CD8-positive, alpha-beta memory T cell (primary cell): Measurements from ENCODE around the gene TTC19. TPM values are rescaled to one million over a fixed set of nuclear protein-coding genes. Genes with fewer than 3 reads are reported as not detected.
"Not testable (repeated sequence)": the region's sequence is repeated elsewhere in the genome, so short reads cannot be mapped to it uniquely, and the experiment has no call there.

ENCODE experiments used
- CTCF ChIA-PET: fragments of 350-600 bp; sonication (Branson Sonifier 250); formaldehyde crosslinking; loops from one replicate; lab custom pipeline; 2021; ENCODE audit warnings: antibody characterized with exemption; lab: Charles Lee
- POLR2A ChIA-PET: fragments of 350-600 bp; sonication (Branson Sonifier 250); formaldehyde crosslinking; loops from one replicate; lab custom pipeline; 2021; ENCODE audit warnings: antibody characterized with exemption; lab: Charles Lee
- DNase-seq, 5 donors: peaks; one replicate each; pipeline versions ENCODE4 v3.0.0 to v3.0.0-alpha.2; 2020 to 2022; ENCODE audit warnings: mixed read lengths in 1 of 5
- H3K27ac ChIP-seq: one replicate; pipeline ENCODE4 v1.7.0; 2013; ENCODE audit warnings: low read depth, mild to moderate bottlenecking, low read length, moderate library complexity
- H3K27me3 ChIP-seq: 2 replicates; pipeline ENCODE4 v1.7.0; 2013; ENCODE audit warnings: low read length, mild to moderate bottlenecking; ENCODE audit not compliant: insufficient read depth, poor library complexity, severe bottlenecking
- H3K36me3 ChIP-seq: 2 replicates; pipeline ENCODE4 v1.7.0; 2013; ENCODE audit warnings: mild to moderate bottlenecking, low read length, moderate library complexity; ENCODE audit not compliant: insufficient read depth
- H3K4me1 ChIP-seq: 2 replicates; pipeline ENCODE4 v1.7.0; 2013; ENCODE audit warnings: mild to moderate bottlenecking, low read length, moderate library complexity; ENCODE audit not compliant: insufficient read depth
- H3K4me3 ChIP-seq: 2 replicates; pipeline ENCODE4 v1.7.0; 2013; ENCODE audit warnings: mild to moderate bottlenecking, low read length
- H3K9me3 ChIP-seq: 2 replicates; pipeline ENCODE4 v1.7.0; 2013; ENCODE audit warnings: mild to moderate bottlenecking, low read length
- H3K27ac Mint-ChIP-seq, 8 donors: one replicate each; pipeline ENCODE4 v1.8.0; 2020 to 2021; ENCODE audit warnings: mixed read lengths in 8 of 8, mild to moderate bottlenecking in 6 of 8, inconsistent platforms in 3 of 8, moderate library complexity in 3 of 8
- H3K27me3 Mint-ChIP-seq, 2 donors: one replicate each; pipeline ENCODE4 v1.8.0; 2020 to 2021; ENCODE audit warnings: mixed read lengths in 2 of 2, mild to moderate bottlenecking in 1 of 2, moderate library complexity in 1 of 2
- H3K36me3 Mint-ChIP-seq, 3 donors: one replicate each; pipeline ENCODE4 v1.8.0; 2020 to 2021; ENCODE audit warnings: mixed read lengths in 3 of 3, inconsistent platforms in 1 of 3, mild to moderate bottlenecking in 1 of 3
- H3K4me1 Mint-ChIP-seq, 3 donors: one replicate each; pipeline ENCODE4 v1.8.0; 2020 to 2021; ENCODE audit warnings: mixed read lengths in 3 of 3, inconsistent platforms in 1 of 3, mild to moderate bottlenecking in 1 of 3
- H3K4me3 Mint-ChIP-seq, 7 donors: one replicate each; pipeline ENCODE4 v1.8.0; 2020 to 2021; ENCODE audit warnings: mixed read lengths in 7 of 7, mild to moderate bottlenecking in 6 of 7, moderate library complexity in 4 of 7, inconsistent platforms in 2 of 7
- H3K9me3 Mint-ChIP-seq, 5 donors: one replicate each; pipeline ENCODE4 v1.8.0; 2020 to 2022; ENCODE audit warnings: mixed read lengths in 5 of 5, mild to moderate bottlenecking in 3 of 5, moderate library complexity in 2 of 5, inconsistent platforms in 1 of 5
- polyA plus RNA-seq: library from polyadenylated mRNA; unstranded; fragments of 300-500 nt; fragmentation: Illumina TruSeq; gene quantifications from one replicate; pipeline ENCODE4 v1.2.3, GENCODE V29; 2021
- total RNA-seq, 2 experiments: library from RNA; stranded (reverse); gene quantifications; one replicate each; pipeline ENCODE4 v1.2.3, GENCODE V29; 2021

TTC19 gene
- total and polyA plus RNA-seq, 3 experiments from 2014 or later: 30.6 to 40.5 (median 34.1) TPM

DNA sequence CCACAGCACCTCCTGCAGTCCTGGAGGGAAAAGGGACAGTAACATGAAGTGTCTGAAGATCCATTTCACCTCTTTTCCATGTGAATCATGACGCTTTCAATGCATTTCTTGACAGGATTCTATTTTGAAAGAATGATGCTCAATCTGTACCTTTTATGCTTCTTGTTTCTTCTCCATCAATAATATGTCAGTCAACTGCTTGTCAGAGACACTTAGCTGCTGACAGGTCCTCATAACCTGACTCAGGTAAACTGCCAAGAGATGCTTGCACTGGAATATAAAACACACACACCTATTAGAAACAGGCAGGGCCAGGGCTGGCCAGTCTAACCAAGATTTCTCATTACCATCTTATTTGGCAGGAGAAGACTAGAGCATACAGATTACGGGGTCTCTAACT lies 21.7 kb upstream of the TTC19 start:
- H3K27me3 Mint-ChIP-seq: no peaks in the 10 kb centered on the region

GRCh38 chr17:15978606-15979005 lies 21.0 kb upstream of the TTC19 start:
- peaks cover 9% of the 10 kb centered on the region for H3K36me3 ChIP-seq
- no peak for DNase-seq
- CTCF ChIA-PET: no interaction called here

More for the DNA sequence above, 21.7 kb upstream of the TTC19 start:
- no peak overlapping the region for H3K4me3 Mint-ChIP-seq
- Histone ChIP-seq H3K27me3 (no peaks in the 10 kb centered on the region), H3K36me3 (peaks cover 9% of the 10 kb centered on the region), H3K27ac (no peak overlapping the region), H3K4me1 (no peaks in the 10 kb centered on the region), H3K4me3 (no peak overlapping the region), H3K9me3 (no peaks in the 10 kb centered on the region)
- H3K36me3 Mint-ChIP-seq: peaks cover 10 to 67% (median 26%) of the 10 kb centered on the region in 3 donors
- ChIA-PET CTCF (no interaction called here), POLR2A (no interaction called here)
- peak overlapping the region in 3 of 8 donors; percentile 32 to 58 (median 47) for H3K27ac Mint-ChIP-seq
- DNase-seq: no peak
- H3K9me3 Mint-ChIP-seq: no peaks in the 10 kb centered on the region
- peaks cover 0 to 12% (median 10%) of the 10 kb centered on the region in 3 donors for H3K4me1 Mint-ChIP-seq

GRCh38 chr17:15979013-15979412 lies 20.6 kb upstream of the TTC19 start:
- H3K36me3 ChIP-seq, H3K4me1 ChIP-seq, H3K27me3 ChIP-seq, H3K27ac ChIP-seq, H3K4me3 Mint-ChIP-seq, H3K9me3 ChIP-seq, POLR2A ChIA-PET, DNase-seq, H3K27me3 Mint-ChIP-seq, H3K27ac Mint-ChIP-seq, CTCF ChIA-PET, H3K4me3 ChIP-seq, H3K9me3 Mint-ChIP-seq: not testable (repeated sequence)
- Mint-ChIP-seq H3K36me3 (peaks cover 10 to 75% (median 29%) of the 10 kb centered on the region in 3 donors), H3K4me1 (peaks cover 0 to 12% (median 10%) of the 10 kb centered on the region in 3 donors)

More at GRCh38 chr17:15978606-15979005, 21.0 kb upstream of the TTC19 start:
- Histone ChIP-seq H3K9me3 (no peaks in the 10 kb centered on the region), H3K27ac (no peak overlapping the region), H3K4me1 (no peaks in the 10 kb centered on the region), H3K27me3 (no peaks in the 10 kb centered on the region), H3K4me3 (no peak overlapping the region)
- H3K36me3 Mint-ChIP-seq: peaks cover 10 to 71% (median 26%) of the 10 kb centered on the region in 3 donors
- no peak overlapping the region for H3K27ac Mint-ChIP-seq
- H3K4me1 Mint-ChIP-seq: peaks cover 0 to 12% (median 10%) of the 10 kb centered on the region in 3 donors
- H3K27me3 Mint-ChIP-seq: no peaks in the 10 kb centered on the region
- H3K9me3 Mint-ChIP-seq: no peaks in the 10 kb centered on the region
- no peak overlapping the region for H3K4me3 Mint-ChIP-seq
- POLR2A ChIA-PET: no interaction called here

GRCh38 chr17:15981208-15981607 lies 18.4 kb upstream of the TTC19 start:
- Histone ChIP-seq H3K4me3 (no peak overlapping the region), H3K9me3 (no peaks in the 10 kb centered on the region), H3K27ac (peak overlapping the region; percentile 44), H3K36me3 (peaks cover 9% of the 10 kb centered on the region), H3K27me3 (no peaks in the 10 kb centered on the region), H3K4me1 (no peaks in the 10 kb centered on the region)
- ChIA-PET POLR2A (no interaction called here), CTCF (no interaction called here)
- Mint-ChIP-seq H3K4me1 (peaks cover 0 to 12% (median 10%) of the 10 kb centered on the region in 3 donors), H3K4me3 (no peak overlapping the region), H3K27me3 (no peaks in the 10 kb centered on the region), H3K9me3 (no peaks in the 10 kb centered on the region), H3K27ac (peak overlapping the region in 4 of 8 donors; percentile 10 to 54 (median 18)), H3K36me3 (peaks cover 10 to 80% (median 34%) of the 10 kb centered on the region in 3 donors)
- DNase-seq: no peak

DNA sequence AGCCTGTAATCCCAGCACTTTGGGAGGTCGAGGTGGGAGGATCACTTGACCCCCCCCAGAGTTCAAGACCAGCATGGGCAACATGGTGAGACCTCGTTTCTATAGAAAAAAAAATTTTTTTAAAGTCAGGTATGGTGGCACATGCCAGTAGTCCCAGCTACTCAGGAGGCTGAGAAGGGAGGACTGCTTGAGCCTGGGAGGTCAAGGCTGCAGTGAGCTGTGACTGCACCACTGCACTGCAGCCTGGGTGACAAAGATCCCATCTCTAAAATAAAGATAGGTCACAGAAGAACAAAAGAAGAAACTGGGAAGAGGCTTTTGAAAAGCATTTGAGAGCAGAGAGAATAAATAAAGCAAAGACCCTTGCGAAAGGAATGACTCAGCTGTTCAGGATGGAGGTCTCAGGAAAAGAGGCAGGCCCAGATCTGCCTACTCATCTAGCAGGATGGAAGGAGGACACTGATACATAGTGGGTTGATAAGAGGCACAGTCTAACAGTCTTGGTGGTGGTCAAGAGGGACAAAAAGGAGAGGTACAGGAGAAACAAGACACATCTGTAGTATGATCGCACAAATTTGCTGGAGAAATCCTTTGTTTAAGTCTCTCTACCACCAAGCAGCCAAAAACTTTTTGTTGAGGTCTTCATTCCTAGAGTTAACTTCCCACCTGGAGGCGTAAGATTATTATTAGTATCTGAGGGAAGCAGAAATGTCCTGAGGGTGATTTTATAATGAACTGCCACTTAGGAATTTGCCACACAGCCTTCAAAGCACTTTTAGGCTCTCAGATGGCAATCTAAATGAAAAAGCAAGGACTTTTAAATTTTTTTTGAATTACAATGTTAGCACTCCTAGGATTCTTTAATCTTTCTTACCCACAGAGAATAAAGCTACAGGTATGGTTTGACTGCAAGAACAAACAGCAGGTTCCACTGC lies 17.7 kb upstream of the TTC19 start:
- no peak overlapping the region for H3K4me3 ChIP-seq
- Mint-ChIP-seq H3K4me1 (peaks cover 0 to 12% (median 10%) of the 10 kb centered on the region in 3 donors), H3K4me3 (no peak overlapping the region), H3K27ac (peak overlapping the region in 5 of 8 donors; percentile 21 to 86 (median 36)), H3K36me3 (peaks cover 16 to 80% (median 35%) of the 10 kb centered on the region in 3 donors), H3K27me3 (no peaks in the 10 kb centered on the region), H3K9me3 (no peaks in the 10 kb centered on the region)
- CTCF ChIA-PET: no interaction called here
- H3K27me3 ChIP-seq: no peaks in the 10 kb centered on the region
- peak overlapping the region; percentile 44 for H3K27ac ChIP-seq
- H3K36me3 ChIP-seq: peaks cover 10% of the 10 kb centered on the region
- no peaks in the 10 kb centered on the region for H3K4me1 ChIP-seq
- no peaks in the 10 kb centered on the region for H3K9me3 ChIP-seq
- POLR2A ChIA-PET: no interaction called here
- DNase-seq: no peak

DNA sequence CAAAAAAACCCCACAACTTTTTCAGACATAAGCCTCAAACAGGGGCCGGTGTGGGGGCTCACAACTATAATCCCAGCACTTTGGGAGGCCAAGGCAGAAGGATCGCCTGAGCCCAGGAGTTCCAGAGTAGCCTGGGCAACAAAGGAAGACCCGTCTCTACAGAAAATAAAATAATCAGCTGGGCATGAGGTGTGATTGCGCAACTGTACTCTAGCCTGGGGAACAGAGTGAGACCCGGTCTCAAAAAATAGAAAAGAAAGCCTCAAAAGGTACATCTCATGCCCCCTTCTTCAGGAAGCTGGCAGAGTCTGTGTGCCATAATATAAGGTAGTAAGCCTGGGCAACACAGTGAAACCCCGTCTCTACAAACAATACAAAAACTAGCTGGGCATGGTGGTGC lies 3.3 kb upstream of the TTC19 start:
- POLR2A ChIA-PET: no interaction called here
- no peaks in the 10 kb centered on the region for H3K36me3 ChIP-seq
- peaks cover 0 to 49% (median 6%) of the 10 kb centered on the region in 3 donors for H3K36me3 Mint-ChIP-seq
- no peaks in the 10 kb centered on the region for H3K27me3 ChIP-seq
- no peak overlapping the region for H3K27ac ChIP-seq
- H3K4me3 Mint-ChIP-seq: no peak overlapping the region
- DNase-seq: no peak
- H3K9me3 Mint-ChIP-seq: no peaks in the 10 kb centered on the region
- peaks cover 18 to 30% (median 23%) of the 10 kb centered on the region in 3 donors for H3K4me1 Mint-ChIP-seq
- H3K9me3 ChIP-seq: no peaks in the 10 kb centered on the region
- CTCF ChIA-PET: interaction anchor here (1.7 kb wide), 1 partner anchor 168 kb away, joined by 4 read pairs; no protein-coding TSS in a partner anchor
- H3K4me3 ChIP-seq: no peak overlapping the region
- H3K27ac Mint-ChIP-seq: no peak overlapping the region
- H3K4me1 ChIP-seq: peaks cover 11% of the 10 kb centered on the region
- H3K27me3 Mint-ChIP-seq: no peaks in the 10 kb centered on the region

DNA sequence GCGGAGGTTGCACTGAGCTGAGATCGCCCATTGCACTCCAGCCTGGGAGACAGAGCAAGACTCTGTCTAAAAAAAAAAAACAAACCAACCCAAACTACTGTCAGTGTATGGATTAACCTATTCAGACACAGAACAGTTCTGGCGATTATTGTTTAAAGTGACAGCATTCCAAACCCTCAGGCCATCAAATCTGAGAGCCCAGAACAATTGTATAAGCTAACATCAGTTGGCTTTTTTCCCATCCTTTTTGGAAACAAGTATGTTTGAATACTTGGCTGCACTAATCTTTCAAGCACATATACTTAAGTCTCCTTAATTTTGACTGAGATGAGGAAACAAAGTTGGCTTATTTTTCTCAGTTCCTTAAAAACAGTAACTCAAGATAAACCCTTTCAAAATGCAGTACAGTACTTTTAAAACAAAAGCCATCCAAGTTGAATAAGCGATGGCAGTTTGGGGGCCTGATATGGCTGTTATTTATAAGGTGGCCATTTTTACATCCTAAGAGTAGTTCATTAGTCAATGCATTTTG lies 1.5 kb upstream of the TTC19 start:
- H3K27ac ChIP-seq: no peak overlapping the region
- CTCF ChIA-PET: interaction anchor here (1.2 to 3.2 kb wide), 2 partner anchors 11 to 53 kb away, joined by 6 to 19 read pairs; partner anchors contain the start of gene ADORA2B
- Mint-ChIP-seq H3K4me3 (peak overlapping the region in 6 of 7 donors; percentile 85 to 96 (median 95)), H3K4me1 (peaks cover 31 to 43% (median 36%) of the 10 kb centered on the region in 3 donors), H3K36me3 (peaks cover 6 to 64% (median 7%) of the 10 kb centered on the region in 3 donors), H3K27ac (peak overlapping the region in 7 of 8 donors; percentile 94 to 99 (median 98)), H3K9me3 (no peaks in the 10 kb centered on the region), H3K27me3 (no peaks in the 10 kb centered on the region)
- H3K27me3 ChIP-seq: no peaks in the 10 kb centered on the region
- no peak overlapping the region for H3K4me3 ChIP-seq
- peaks cover 15% of the 10 kb centered on the region for H3K4me1 ChIP-seq
- peaks cover 15% of the 10 kb centered on the region for H3K36me3 ChIP-seq
- DNase-seq: no peak
- H3K9me3 ChIP-seq: no peaks in the 10 kb centered on the region
- POLR2A ChIA-PET: no interaction called here
